Uterus (tissue), 2 donors: ENCODE measurements around the gene SARS2.

Experiments used
- POLR2A ChIP-seq, 2 donors: fragments of 450-650 bp; IDR thresholded peaks; one replicate each; pipeline ENCODE4 v1.6.1; 2016; ENCODE audit warnings: antibody characterized with exemption in 2 of 2, mild to moderate bottlenecking in 1 of 2, moderate library complexity in 1 of 2
- TF ChIP-seq, protein P1 (sequence below), 4 experiments: fragments of 200-600 bp in 2 of 4; fragments of 450-650 bp in 2 of 4; sonication (generic) in 2 of 4; IDR thresholded peaks; one replicate each; pipeline ENCODE4 v1.5.1; 2016 to 2019; ENCODE audit warnings: antibody characterized with exemption in 4 of 4, mild to moderate bottlenecking in 2 of 4, moderate library complexity in 1 of 4

GRCh38 chr19:38917921-38918491, 12.6 kb downstream of the SARS2 start:
- no peak for TF ChIP-seq POLR2A (IDR thresholded peaks at IDR 0.05)
- TF ChIP-seq, protein P1, sequence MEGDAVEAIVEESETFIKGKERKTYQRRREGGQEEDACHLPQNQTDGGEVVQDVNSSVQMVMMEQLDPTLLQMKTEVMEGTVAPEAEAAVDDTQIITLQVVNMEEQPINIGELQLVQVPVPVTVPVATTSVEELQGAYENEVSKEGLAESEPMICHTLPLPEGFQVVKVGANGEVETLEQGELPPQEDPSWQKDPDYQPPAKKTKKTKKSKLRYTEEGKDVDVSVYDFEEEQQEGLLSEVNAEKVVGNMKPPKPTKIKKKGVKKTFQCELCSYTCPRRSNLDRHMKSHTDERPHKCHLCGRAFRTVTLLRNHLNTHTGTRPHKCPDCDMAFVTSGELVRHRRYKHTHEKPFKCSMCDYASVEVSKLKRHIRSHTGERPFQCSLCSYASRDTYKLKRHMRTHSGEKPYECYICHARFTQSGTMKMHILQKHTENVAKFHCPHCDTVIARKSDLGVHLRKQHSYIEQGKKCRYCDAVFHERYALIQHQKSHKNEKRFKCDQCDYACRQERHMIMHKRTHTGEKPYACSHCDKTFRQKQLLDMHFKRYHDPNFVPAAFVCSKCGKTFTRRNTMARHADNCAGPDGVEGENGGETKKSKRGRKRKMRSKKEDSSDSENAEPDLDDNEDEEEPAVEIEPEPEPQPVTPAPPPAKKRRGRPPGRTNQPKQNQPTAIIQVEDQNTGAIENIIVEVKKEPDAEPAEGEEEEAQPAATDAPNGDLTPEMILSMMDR (IDR thresholded peaks at IDR 0.05), result no peak
